HS-27A (cell line): Measurements from ENCODE around the gene SAFB.
"Not testable (repeated sequence)": the region's sequence is repeated elsewhere in the genome, so short reads cannot be mapped to it uniquely, and the experiment has no call there.

Experiments used
- DNase-seq: peaks from one replicate; pipeline ENCODE4 v3.0.0-alpha.2; 2012; ENCODE audit warnings: low read depth, missing footprints

Gene SAFB

GRCh38 chr19:5697022-5697889 lies 74.4 kb downstream of the SAFB start:
- no peak for DNase-seq

DNA sequence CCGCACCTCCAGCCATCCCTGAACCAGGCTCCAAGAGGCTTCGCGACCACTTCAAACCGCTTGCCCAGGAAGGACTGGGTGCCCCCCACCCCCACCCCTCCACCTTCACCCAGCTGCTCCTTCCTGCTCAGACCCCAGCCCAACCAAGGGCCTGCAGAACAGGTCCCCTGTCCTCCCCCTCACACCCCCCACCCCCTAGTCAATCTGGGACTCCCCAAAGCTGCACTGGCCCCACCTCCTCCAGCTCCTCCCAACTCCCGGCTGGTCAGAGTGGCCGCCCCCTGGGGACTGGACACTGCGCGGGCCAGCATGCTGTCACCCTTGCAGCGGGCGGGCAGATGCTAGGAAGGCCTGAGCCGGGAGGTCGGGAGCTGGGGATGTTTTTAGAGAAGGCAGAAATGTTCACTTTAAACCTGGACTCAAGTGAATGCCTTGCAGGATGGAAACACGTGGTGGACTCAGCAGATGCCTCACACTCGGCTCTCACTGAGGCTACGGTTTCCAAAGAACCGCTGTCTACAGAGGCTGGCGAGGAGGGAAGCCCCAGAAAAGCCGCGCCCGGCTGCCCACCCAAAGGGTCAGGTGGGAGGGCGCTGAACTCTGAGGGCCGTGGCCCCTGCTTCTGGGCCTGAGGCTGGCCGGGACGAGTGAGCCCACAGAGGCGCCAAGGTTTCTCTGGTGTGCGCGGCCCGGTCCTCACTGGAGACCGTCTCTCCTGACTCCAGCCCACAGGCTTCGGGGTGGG lies 75.2 kb downstream of the SAFB start:
- no peak for DNase-seq

- DNase-seq, result no peak
Measured at GRCh38 chr19:5698635-5699422, 75.9 kb downstream of the SAFB start.

DNA sequence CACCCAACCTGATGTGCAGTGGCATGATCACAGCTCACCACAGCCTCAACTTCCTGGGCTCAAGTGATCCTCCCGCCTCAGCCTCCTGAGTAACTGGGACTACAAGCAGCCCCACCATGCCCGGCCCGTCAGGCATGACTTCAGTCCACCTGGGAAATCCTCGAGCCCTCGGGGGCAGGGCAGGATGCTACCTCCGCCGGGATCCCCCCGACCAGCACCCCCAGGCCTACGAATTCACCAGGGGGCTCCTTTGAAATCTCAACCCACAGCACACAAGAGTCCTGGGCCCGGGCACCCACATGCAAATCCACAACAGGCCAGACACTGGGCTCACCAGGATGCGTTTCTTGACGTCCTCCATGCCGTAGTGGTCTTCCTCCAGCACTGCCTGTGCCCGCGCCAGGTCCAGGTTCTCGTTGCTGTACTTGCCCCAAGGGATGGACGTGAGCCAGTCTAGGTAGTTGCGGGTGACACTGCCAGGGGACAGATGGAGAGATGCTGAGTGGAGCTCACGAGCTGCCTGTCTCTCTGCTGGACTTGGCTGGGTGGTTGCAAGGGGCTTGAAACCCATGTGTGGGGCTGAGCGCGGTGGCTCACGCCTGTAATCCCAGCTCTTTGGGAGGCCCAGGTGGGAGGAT lies 77.7 kb downstream of the SAFB start:
- no peak for DNase-seq

- not testable (repeated sequence) for DNase-seq
Measured at GRCh38 chr19:5702053-5702410, 79.1 kb downstream of the SAFB start.

DNA sequence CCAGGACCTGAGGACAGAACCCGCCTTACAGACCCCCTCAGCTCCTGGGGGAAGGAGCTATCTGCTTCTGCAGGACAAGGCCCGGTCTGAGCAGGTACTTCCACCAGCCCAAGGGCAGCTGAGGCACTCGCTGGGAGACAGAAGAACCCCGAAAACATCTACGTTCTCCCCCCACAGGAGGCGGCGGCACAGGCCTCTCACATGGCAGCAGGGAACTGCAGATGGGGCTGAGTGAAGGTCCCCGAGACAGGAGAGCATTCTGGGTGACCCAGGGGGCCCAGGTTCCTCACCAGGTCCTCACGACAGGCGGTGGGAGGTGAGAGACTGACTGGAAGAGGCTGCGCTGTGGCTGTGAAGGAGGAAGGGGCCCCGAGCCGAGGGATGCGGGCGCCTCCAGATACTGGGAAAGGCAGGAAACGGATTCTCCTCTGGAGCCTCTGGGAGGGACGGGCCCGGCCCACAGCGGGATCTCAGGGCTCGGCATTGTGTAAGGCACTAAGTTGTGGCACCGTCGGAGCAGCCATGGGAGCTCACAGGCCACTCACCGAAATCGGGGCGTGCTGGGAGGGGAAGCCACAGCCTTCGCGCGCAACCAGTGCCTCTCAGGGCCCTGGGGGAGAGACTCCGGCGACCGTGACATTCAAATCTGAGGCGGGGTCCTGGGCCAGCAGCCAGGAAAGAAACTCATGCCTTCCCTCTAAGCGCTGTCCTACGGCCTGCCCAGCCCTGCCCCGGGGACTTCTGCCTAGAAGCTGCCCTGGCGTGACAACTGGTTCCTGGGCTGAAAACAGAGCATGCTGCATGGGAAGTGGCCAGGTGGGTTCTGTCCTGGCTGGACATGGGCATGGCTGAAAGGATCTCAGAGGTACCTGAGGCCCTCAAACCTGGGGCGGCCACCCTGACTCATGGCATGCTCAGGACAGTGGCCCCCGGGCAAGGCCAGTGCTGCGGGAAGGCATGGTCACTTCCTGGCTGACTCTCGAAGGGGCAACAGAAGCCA lies 81.2 kb downstream of the SAFB start:
- DNase-seq, result no peak

DNA sequence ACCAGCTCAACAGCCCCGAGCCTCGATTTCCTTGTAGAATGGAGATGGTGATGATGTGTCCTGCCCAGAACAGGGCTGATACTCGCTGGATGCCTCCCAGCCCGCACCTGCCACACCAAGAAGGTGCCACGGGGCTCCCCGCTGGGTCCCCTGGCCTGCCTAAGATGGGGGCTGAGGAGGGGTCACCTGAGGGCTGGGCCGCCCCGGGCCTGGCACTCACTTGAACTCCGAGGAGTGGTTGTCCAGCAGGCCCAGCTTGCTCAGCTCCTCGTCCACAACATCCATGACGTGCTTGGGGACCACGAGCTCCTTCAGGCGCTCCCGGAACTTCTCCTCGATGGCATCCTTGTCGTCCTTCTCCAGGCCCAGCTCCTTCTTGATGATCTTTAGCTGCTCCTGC lies 82.7 kb downstream of the SAFB start:
- no peak for DNase-seq

DNA sequence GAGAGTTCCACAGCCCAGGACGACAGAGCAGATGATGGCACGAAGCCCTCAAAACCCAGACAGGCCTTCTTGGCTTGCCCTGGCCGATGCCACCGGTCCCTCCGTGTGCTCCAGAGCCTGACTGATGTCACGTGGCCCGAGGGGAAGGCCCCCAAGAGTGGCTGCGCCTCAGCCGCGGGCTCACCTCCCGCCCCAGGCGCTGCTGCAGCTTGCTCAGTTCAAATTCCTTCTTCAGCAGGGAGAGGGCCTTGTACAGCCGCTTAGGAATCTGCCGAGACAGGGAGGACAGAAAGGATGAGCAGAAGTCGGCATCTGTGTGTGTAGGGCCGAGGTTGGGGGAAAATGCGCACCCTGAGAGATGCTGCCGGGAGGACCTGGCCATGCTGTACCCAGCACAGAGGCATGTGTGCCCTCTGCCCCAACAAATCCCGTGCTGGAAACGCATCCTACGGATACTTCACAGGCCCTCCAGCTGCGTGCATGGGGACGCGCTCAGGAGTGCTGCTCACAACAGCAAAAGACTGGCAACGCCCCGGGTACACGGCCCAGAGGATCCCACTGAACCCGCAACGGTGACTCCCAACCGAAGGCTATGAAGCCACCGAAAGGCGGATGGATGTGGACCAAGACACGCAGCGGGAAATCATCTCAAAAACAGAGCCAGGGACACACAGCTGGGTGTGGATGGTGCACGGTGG lies 84.1 kb downstream of the SAFB start:
- DNase-seq, result no peak

DNA sequence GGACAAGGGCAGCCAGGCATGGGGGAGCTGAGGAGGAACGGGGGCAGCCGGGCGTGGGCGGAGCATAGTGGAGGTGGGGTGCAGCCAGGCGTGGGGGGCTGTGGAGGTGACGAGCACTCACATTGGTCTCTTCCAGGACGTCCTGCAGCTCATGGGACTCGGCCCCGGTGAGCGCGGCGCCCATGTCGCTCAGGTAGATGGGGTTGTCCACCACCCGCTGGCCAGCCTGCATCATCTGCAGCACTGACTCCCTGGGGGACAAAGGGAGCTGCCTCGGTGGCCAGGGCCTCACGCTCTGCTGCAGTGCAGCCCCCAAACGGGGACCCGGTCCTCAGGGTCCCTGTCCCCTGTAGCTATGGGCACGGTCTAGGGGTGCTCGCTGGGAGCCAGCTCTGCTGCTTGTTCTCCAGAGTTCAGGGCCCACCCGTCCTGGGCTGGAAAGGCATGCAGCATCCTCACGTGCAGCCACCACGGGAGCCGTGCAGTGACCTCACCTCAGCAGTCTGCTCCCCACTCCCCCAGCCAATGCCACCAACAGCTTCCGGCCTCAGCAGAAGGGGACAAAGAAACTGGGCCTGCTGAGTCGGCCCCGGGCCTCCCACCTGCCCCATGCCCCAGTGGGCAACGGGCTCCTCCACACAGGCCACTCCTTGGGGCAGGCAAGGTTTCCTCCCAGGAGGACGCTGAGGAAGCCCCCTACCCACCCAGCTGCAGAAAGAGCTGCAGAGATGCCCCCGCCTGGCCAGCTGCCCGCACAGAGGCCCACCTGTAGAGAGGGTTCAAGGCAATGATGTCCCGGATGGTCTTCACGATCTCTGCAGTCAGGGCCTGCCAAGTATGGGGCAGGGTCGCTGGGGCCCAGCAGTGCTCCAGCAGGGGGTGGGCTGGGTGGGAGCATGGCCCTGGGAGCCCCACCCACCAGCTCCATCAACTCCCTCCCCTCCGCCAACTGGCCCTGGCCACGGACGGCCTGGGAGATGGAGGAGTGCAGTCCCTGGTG lies 85.0 kb downstream of the SAFB start:
- no peak for DNase-seq

DNA sequence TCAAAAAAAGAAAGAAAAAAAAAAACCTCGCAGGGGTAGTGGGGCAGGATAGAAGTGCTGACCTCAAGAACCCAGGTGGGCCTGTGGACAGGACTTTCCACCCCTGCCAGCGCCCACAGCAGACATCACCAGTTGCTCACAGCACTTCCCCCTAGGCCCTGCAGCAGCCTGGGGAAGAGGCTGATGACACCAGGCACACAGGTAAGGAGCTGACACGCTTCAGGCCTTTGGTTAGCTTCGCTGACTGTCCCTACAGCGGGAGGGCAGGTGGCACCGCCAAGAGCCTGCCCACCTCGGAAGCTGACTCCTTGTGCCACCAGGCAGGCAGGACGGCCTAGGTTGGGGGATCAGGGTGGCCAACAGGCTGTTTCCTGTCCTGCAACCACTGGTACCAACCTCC lies 88.1 kb downstream of the SAFB start:
- DNase-seq, result no peak

- no peak for DNase-seq
Measured at GRCh38 chr19:5711713-5712161, 88.9 kb downstream of the SAFB start.

DNA sequence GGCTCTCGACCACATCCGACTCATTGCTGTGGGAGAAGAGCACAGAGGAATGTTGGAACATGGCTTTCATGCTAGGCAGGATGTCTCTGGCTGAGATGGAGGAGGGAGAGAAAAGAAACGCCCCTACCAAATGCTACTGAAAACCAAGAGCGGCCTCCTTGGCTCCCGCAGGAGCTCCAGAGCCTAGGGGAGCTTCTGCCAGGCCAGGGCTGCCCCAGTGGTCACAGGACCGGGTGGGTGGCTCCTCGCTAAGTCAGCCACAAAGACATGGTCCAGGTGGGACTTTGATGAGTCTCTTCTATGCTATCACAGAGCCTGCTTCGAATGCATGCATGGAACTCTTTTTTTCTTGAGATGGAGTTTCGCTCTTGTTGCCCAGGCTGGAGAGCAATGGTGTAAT lies 90.3 kb downstream of the SAFB start:
- DNase-seq, result no peak

- no peak for DNase-seq
Measured at GRCh38 chr19:5714816-5715215, 91.9 kb downstream of the SAFB start.

DNA sequence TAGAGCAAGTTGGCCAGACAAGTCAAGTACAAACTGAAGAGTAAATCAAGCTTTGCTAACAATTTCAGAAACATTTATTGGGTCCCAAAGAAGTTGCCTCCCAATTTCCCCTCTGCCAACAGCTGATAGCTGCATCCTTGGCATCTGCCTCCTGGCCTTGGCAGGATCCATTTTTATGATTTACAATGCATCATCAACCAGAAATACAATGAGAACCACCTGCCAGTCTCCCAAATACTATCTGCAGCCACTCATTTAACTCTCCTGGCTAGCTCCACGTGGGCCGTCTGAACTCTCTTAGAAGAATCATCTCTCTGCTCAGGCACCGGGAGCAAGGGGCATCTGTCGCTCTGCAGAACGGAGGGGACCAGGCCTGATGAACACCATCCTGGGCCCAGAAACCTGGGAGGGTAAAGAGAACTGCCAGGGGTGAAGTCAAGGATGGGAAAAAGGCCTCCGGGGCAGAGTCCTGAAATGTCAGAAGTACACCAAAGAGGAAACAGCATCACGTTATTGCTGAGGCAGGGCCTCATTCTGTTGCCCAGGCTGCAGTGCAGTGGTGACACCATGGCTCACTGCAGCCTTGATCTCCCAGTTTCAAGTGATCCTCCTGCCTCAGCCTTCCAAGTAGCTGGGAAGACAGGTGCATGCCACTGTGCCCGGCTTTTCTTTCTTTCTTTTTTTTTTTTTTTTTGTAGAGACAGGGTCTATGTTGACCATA lies 94.5 kb downstream of the SAFB start:
- DNase-seq, result no peak
